Trophoblast cell (in vitro differentiated cells and primary cell): ENCODE measurements around the gene SPOCK1.

Experiments used
- DNase-seq, 2 donors: peaks; one replicate each; pipeline ENCODE4 v3.0.0-alpha.2; 2016
- H2AFZ ChIP-seq: 2 replicates; pipeline ENCODE4 v1.6.1; 2013; ENCODE audit warnings: low read length, moderate library complexity, mild to moderate bottlenecking; ENCODE audit not compliant: insufficient read depth, poor library complexity
- H2AK5ac ChIP-seq: 2 replicates; pipeline ENCODE4 v1.6.1; 2013; ENCODE audit warnings: mild to moderate bottlenecking, low read length
- H2BK120ac ChIP-seq: 2 replicates; pipeline ENCODE4 v1.6.1; 2013; ENCODE audit warnings: low read length, mild to moderate bottlenecking, moderate library complexity; ENCODE audit not compliant: insufficient read depth, poor library complexity
- H2BK12ac ChIP-seq: 2 replicates; pipeline ENCODE4 v1.6.1; 2013; ENCODE audit warnings: mild to moderate bottlenecking, low read length, moderate library complexity
- H2BK5ac ChIP-seq: 2 replicates; pipeline ENCODE4 v1.6.1; 2013; ENCODE audit warnings: low read length, low read depth, moderate library complexity, mild to moderate bottlenecking; ENCODE audit not compliant: poor library complexity
- H3K14ac ChIP-seq: 2 replicates; pipeline ENCODE4 v1.6.1; 2013; ENCODE audit warnings: mild to moderate bottlenecking, low read length
- H3K18ac ChIP-seq: 2 replicates; pipeline ENCODE4 v1.6.1; 2013; ENCODE audit warnings: mild to moderate bottlenecking, low read length
- H3K23ac ChIP-seq: 2 replicates; pipeline ENCODE4 v1.6.1; 2013; ENCODE audit warnings: low read length
- H3K27ac ChIP-seq: 2 replicates; pipeline ENCODE4 v1.5.1; 2013; ENCODE audit warnings: low read depth, mild to moderate bottlenecking, inconsistent platforms, low read length, moderate library complexity
- H3K27me3 ChIP-seq: 2 replicates; pipeline ENCODE4 v1.6.1; 2013; ENCODE audit warnings: inconsistent platforms, mild to moderate bottlenecking, low read length, moderate library complexity; ENCODE audit not compliant: insufficient read depth
- H3K36me3 ChIP-seq, 2 experiments: 1 replicate in 1 of 2; 2 replicates in 1 of 2; pipeline ENCODE4 v1.6.1; 2013; ENCODE audit warnings: low read length in 2 of 2, mild to moderate bottlenecking in 2 of 2, moderate library complexity in 1 of 2; ENCODE audit not compliant: insufficient read depth in 2 of 2, control insufficient read depth in 1 of 2
- H3K4ac ChIP-seq: 2 replicates; pipeline ENCODE4 v1.6.1; 2013; ENCODE audit warnings: low read depth, mild to moderate bottlenecking, low read length, moderate library complexity
- H3K4me1 ChIP-seq, 2 experiments: 1 replicate in 1 of 2; 2 replicates in 1 of 2; pipeline ENCODE4 v1.6.1; 2013; ENCODE audit warnings: low read length in 2 of 2, mild to moderate bottlenecking in 2 of 2, moderate library complexity in 1 of 2; ENCODE audit not compliant: insufficient read depth in 2 of 2, control insufficient read depth in 1 of 2
- H3K4me2 ChIP-seq: 2 replicates; pipeline ENCODE4 v1.6.1; 2013; ENCODE audit warnings: inconsistent platforms, mild to moderate bottlenecking, low read length, moderate library complexity
- H3K4me3 ChIP-seq: 2 replicates; pipeline ENCODE4 v1.5.1; 2013; ENCODE audit warnings: mild to moderate bottlenecking, low read depth, low read length, inconsistent platforms
- H3K79me1 ChIP-seq: one replicate; pipeline ENCODE4 v1.6.1; 2013; ENCODE audit warnings: low read length
- H3K79me2 ChIP-seq: 2 replicates; pipeline ENCODE4 v1.6.1; 2013; ENCODE audit warnings: low read length, mild to moderate bottlenecking; ENCODE audit not compliant: control insufficient read depth, insufficient read depth, poor library complexity
- H3K9ac ChIP-seq: 2 replicates; pipeline ENCODE4 v1.6.1; 2013; ENCODE audit warnings: mild to moderate bottlenecking, low read length
- H3K9me3 ChIP-seq: 2 replicates; pipeline ENCODE4 v1.6.1; 2013; ENCODE audit warnings: low read depth, mild to moderate bottlenecking, control low read depth, inconsistent platforms, low read length; ENCODE audit not compliant: insufficient read depth
- H4K12ac ChIP-seq: 2 replicates; pipeline ENCODE4 v1.6.1; 2013; ENCODE audit warnings: low read depth, mild to moderate bottlenecking, low read length, moderate library complexity
- H4K8ac ChIP-seq: 2 replicates; pipeline ENCODE4 v1.6.1; 2013; ENCODE audit warnings: low read depth, mild to moderate bottlenecking, low read length, moderate library complexity
- H4K91ac ChIP-seq: one replicate; pipeline ENCODE4 v1.6.1; 2013; ENCODE audit warnings: low read depth, mild to moderate bottlenecking, low read length, moderate library complexity
- WGBS: extraction: QIAGEN DNeasy Blood & Tissue Kit; methylation state at CpG from one replicate; pipeline ENCODE4 v1.1.7; 2013; ENCODE audit warnings: missing lambda C conversion rate; ENCODE audit not compliant: insufficient read length, insufficient coverage; ENCODE audit errors: extremely low coverage; 5-methylcytosine and 5-hydroxymethylcytosine counted together

The SPOCK1 gene

GRCh38 chr5:137155261-137156000 is 343.7 kb downstream of the SPOCK1 start:
- Histone ChIP-seq H3K79me2 (no peaks in the 10 kb centered on the region), H3K23ac (no peak overlapping the region), H2BK12ac (no peak overlapping the region), H2BK120ac (no peak overlapping the region), H3K4me2 (no peak overlapping the region), H3K27me3 (no peaks in the 10 kb centered on the region), H3K4ac (no peak overlapping the region), H3K27ac (no peak overlapping the region), H3K18ac (no peak overlapping the region), H2AK5ac (no peak overlapping the region), H2BK5ac (no peak overlapping the region), H4K91ac (no peak overlapping the region), H3K79me1 (no peaks in the 10 kb centered on the region), H4K8ac (no peak overlapping the region), H3K4me1 (peaks cover 3 to 8% of the 10 kb centered on the region in 2 experiments), H3K9ac (no peak overlapping the region), H3K14ac (no peak overlapping the region), H3K4me3 (no peak overlapping the region), H3K36me3 (no peaks in the 10 kb centered on the region), H2AFZ (no peak overlapping the region), H4K12ac (no peak overlapping the region), H3K9me3 (no peaks in the 10 kb centered on the region)
- WGBS = no CpG with 5 or more reads among the region's 6 CpGs
- no peak for DNase-seq

- Histone ChIP-seq H3K9ac (no peak overlapping the region), H3K14ac (no peak overlapping the region), H3K4me2 (no peak overlapping the region), H2AFZ (no peak overlapping the region), H3K23ac (no peak overlapping the region), H3K79me2 (no peaks in the 10 kb centered on the region), H3K4ac (no peak overlapping the region), H4K8ac (no peak overlapping the region), H3K18ac (no peak overlapping the region), H3K9me3 (no peaks in the 10 kb centered on the region), H3K27me3 (no peaks in the 10 kb centered on the region), H2BK12ac (no peak overlapping the region), H4K12ac (no peak overlapping the region), H2AK5ac (no peak overlapping the region), H2BK5ac (no peak overlapping the region), H3K27ac (no peak overlapping the region), H2BK120ac (no peak overlapping the region), H3K4me1 (peaks cover 3 to 8% of the 10 kb centered on the region in 2 experiments), H3K79me1 (no peaks in the 10 kb centered on the region), H4K91ac (no peak overlapping the region), H3K36me3 (no peaks in the 10 kb centered on the region), H3K4me3 (no peak overlapping the region)
- no CpG with 5 or more reads among the region's 3 CpGs for WGBS
- no peak for DNase-seq
These were observed 346.5 kb downstream of the SPOCK1 start for GRCh38 chr5:137152616-137153015.

GRCh38 chr5:137148655-137149054 is 350.5 kb downstream of the SPOCK1 start:
- no CpG with 5 or more reads among the region's 2 CpGs for WGBS
- H2BK120ac ChIP-seq = no peak overlapping the region
- H2BK12ac ChIP-seq = no peak overlapping the region
- H2BK5ac ChIP-seq = no peak overlapping the region
- no peak overlapping the region for H2AK5ac ChIP-seq
- H3K79me1 ChIP-seq = no peaks in the 10 kb centered on the region
- H3K9me3 ChIP-seq = no peaks in the 10 kb centered on the region
- H4K8ac ChIP-seq = no peak overlapping the region
- no peak overlapping the region for H3K4me3 ChIP-seq
- no peak overlapping the region for H3K18ac ChIP-seq
- no peak overlapping the region for H2AFZ ChIP-seq
- no peaks in the 10 kb centered on the region for H3K4me1 ChIP-seq
- no peak overlapping the region for H3K14ac ChIP-seq
- H3K36me3 ChIP-seq = no peaks in the 10 kb centered on the region
- DNase-seq = no peak
- no peak overlapping the region for H4K91ac ChIP-seq
- no peak overlapping the region for H3K4me2 ChIP-seq
- H3K9ac ChIP-seq = no peak overlapping the region
- H3K23ac ChIP-seq = no peak overlapping the region
- no peaks in the 10 kb centered on the region for H3K79me2 ChIP-seq
- no peak overlapping the region for H4K12ac ChIP-seq
- no peak overlapping the region for H3K27ac ChIP-seq
- no peak overlapping the region for H3K4ac ChIP-seq
- no peaks in the 10 kb centered on the region for H3K27me3 ChIP-seq

- DNase-seq = no peak
- no peaks in the 10 kb centered on the region for H3K4me1 ChIP-seq
- no peak overlapping the region for H3K4me2 ChIP-seq
- H3K79me2 ChIP-seq = no peaks in the 10 kb centered on the region
- no peaks in the 10 kb centered on the region for H3K27me3 ChIP-seq
- no peaks in the 10 kb centered on the region for H3K36me3 ChIP-seq
- no peak overlapping the region for H4K91ac ChIP-seq
- H2BK120ac ChIP-seq = no peak overlapping the region
- H3K9me3 ChIP-seq = no peaks in the 10 kb centered on the region
- H3K14ac ChIP-seq = no peak overlapping the region
- H2AFZ ChIP-seq = no peak overlapping the region
- no peak overlapping the region for H4K8ac ChIP-seq
- no peak overlapping the region for H3K18ac ChIP-seq
- no peak overlapping the region for H4K12ac ChIP-seq
- H3K4me3 ChIP-seq = no peak overlapping the region
- no peak overlapping the region for H3K9ac ChIP-seq
- H2BK5ac ChIP-seq = no peak overlapping the region
- WGBS = no CpG with 5 or more reads among the region's 1 CpG
- no peak overlapping the region for H3K23ac ChIP-seq
- H2AK5ac ChIP-seq = no peak overlapping the region
- no peaks in the 10 kb centered on the region for H3K79me1 ChIP-seq
- no peak overlapping the region for H2BK12ac ChIP-seq
- no peak overlapping the region for H3K27ac ChIP-seq
- H3K4ac ChIP-seq = no peak overlapping the region
These were observed 351.0 kb downstream of the SPOCK1 start for GRCh38 chr5:137148159-137148558.
